ENCODE measurements around the gene NRG3. TPM values are rescaled to one million over a fixed set of nuclear protein-coding genes. Genes with fewer than 3 reads are reported as not detected.

The NRG3 gene
- total and polyA plus RNA-seq, 2 of the 4 experiments (the other 2 are of a cell fraction): not detected

DNA sequence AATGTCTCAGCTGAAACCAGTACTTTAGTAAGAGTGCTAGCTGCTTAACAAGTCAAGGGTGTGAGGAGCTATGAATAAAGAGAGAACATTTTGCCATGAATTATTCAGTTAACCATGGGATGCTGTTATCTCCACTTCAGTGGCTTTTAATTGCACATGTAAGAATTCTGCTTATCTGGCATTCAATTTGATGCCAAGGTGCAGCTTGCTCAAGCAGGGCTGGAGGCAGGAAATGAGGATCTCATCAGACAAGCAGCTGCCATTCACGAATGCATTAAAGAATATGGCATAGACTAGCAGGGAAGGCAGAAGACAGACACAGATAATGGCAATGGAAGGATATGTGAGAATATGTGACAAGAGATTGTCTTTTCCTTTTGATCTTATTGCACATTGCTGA lies 697.8 kb downstream of the NRG3 start:
- no peak overlapping the region for H4K8ac ChIP-seq (ENCODE audit: low read depth in 2 of 2, low read length in 2 of 2)
- no peaks in the 10 kb centered on the region for H3K36me3 ChIP-seq (ENCODE audit: control insufficient read depth, insufficient read depth, low read length)
- H3K14ac ChIP-seq (replicated peaks; ENCODE audit: low read depth, low read length): no peak overlapping the region
- H2AK5ac ChIP-seq (ENCODE audit: low read depth, low read length): no peak overlapping the region
- intact Hi-C loops (cut with micrococcal nuclease): no loop called here
- no TSS peak for BruUV-seq (replicated peaks)
- no peak overlapping the region for H3K27ac ChIP-seq (ENCODE audit: insufficient read depth, low read length)
- H2BK120ac ChIP-seq (ENCODE audit: low read depth, low read length): no peak overlapping the region
- in situ Hi-C loops (cut with MboI; ENCODE audit: low sequenced_read_pairs): no loop called here
- no peak overlapping the region for H2BK15ac ChIP-seq (ENCODE audit: low read depth, low read length)
- no peaks in the 10 kb centered on the region for H4K20me1 ChIP-seq (ENCODE audit: insufficient read depth, low read length)
- DNase-seq (no peak), ATAC-seq (ENCODE audit: low read depth) (no peak)
- no CpG with 5 or more reads among the region's 1 CpG for WGBS, 2 experiments (ENCODE audit: extremely low coverage in 2 of 2, insufficient read length in 1 of 2)
- no peak overlapping the region for H3K23ac ChIP-seq (ENCODE audit: low read depth, low read length)
- dilution Hi-C loops (cut with HindIII; ENCODE audit: low sequenced_read_pairs, unreplicated experiment): no loop called here
- H3K9ac ChIP-seq (ENCODE audit: low read depth, low read length): no peak overlapping the region
- no peaks in the 10 kb centered on the region for H3K4me1 ChIP-seq (ENCODE audit: control insufficient read depth, insufficient read depth, low read length)
- H4K5ac ChIP-seq (ENCODE audit: low read depth, low read length): no peak overlapping the region
- no peak overlapping the region for H2BK5ac ChIP-seq (ENCODE audit: low read depth, low read length, poor library complexity, severe bottlenecking)
- H2BK20ac ChIP-seq (ENCODE audit: low read depth, low read length): no peak overlapping the region
- no peak overlapping the region for H3K18ac ChIP-seq (ENCODE audit: low read depth, low read length)
- H2AK9ac ChIP-seq (replicated peaks; ENCODE audit: low read depth, low read length, poor library complexity): no peak overlapping the region
- H2AFZ ChIP-seq (replicated peaks; ENCODE audit: low read length, poor library complexity): no peak overlapping the region
- TF ChIP-seq RCOR1 (IDR thresholded peaks at IDR 0.05; ENCODE audit: insufficient replicate concordance, low read length) (no peak), NFE2L2 (IDR thresholded peaks at IDR 0.05; ENCODE audit: low read depth, low read length) (no peak), FOS (IDR thresholded peaks at IDR 0.05; ENCODE audit: low read depth, low read length) (no peak), CEBPB (IDR thresholded peaks at IDR 0.05; ENCODE audit: low read depth, low read length) (no peak), RAD21 (IDR thresholded peaks at IDR 0.05; ENCODE audit: low read length) (no peak)
- no peaks in the 10 kb centered on the region for H3K9me1 ChIP-seq (ENCODE audit: insufficient read depth, low read length)
- CTCF ChIA-PET: no interaction called here
- POLR2A ChIA-PET (ENCODE audit: unreplicated experiment): no interaction called here
- H3K79me1 ChIP-seq (ENCODE audit: low read depth in 1 of 2, low read length in 2 of 2): no peaks in the 10 kb centered on the region
- H3K4ac ChIP-seq (ENCODE audit: low read depth, low read length): no peak overlapping the region
- no peak overlapping the region for H3K4me2 ChIP-seq (ENCODE audit: low read depth, low read length)
- no peak overlapping the region for H4K91ac ChIP-seq (ENCODE audit: insufficient read depth, low read depth, low read length)
- H3K9me3 ChIP-seq (ENCODE audit: control insufficient read depth, insufficient read depth, low read length): 0 out of 2 replicates have a peak, but pooled peaks cover 2% of the 10 kb centered on the region
- H3K4me3 ChIP-seq (ENCODE audit: insufficient read depth, low read depth, low read length): no peak overlapping the region
- H3K27me3 ChIP-seq (ENCODE audit: control insufficient read depth, insufficient read depth, low read length): no peaks in the 10 kb centered on the region
- H3K56ac ChIP-seq (ENCODE audit: extremely low read depth, insufficient read depth, low read length): no peak overlapping the region

Data from IMR-90 (cell line).